NCI-H510A treated with DMSO at 0.1 percent for 48 hours (cell line): Measurements from ENCODE around the gene TMEM54.

ENCODE experiments used
- DNase-seq: peaks from one replicate; lab custom pipeline; 2025; lab: John Stamatoyannopoulos, UW

Gene TMEM54

DNA sequence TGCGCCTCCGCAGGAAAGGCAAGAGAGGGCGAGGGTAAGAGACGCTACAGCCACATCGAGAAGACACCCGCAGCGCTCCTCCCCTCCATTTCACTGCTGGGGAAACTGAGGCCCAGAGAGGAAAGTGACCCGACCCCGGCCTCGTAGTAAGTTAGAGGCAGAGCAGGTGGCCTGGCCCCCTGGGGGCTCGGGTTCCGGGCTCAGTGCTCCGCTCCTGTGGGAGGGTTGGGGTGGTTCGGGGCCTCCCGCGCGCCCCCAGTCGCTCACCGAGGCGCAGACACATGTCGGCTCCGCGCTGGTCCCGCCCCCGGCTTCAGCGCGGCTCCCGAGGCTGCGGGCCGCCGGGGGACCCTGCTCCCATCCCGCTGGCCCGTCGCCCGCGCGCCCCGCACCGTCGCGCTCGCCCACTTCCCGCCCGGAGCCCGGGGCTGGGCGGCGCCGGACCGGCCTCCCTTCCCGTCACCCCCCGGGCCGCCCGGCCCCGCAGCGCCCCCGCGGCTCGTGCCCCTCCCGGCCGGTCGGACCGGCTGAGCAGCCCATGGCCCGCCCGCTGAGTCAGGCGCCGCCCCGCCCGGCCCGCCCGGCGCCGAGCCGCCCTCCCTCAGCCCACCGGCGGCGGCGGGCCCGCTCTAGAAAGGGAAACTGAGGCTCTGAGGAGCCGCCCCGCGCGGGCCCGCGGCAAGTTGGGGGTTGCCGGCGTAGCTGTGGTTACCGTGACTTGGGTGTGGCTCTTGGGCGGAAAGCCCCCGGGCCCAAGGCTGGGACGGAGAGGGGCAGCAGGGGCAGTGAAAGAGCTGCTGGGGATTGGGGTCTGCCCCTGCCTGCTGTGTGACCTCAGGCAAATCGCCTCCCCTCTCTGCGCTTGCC, at the start of gene TMEM54:
TSS of gene TMEM54 (minus strand) at position 434 of the 867 bp plus-strand sequence. CDS start at position 283, 151 bp downstream.
- peak; percentile 54 for DNase-seq

GRCh38 chr1:32949519-32949918, 48.3 kb upstream of the TMEM54 start:
- DNase-seq, result no peak

- no peak for DNase-seq
These were observed 47.7 kb upstream of the TMEM54 start for GRCh38 chr1:32948905-32949304.

DNA sequence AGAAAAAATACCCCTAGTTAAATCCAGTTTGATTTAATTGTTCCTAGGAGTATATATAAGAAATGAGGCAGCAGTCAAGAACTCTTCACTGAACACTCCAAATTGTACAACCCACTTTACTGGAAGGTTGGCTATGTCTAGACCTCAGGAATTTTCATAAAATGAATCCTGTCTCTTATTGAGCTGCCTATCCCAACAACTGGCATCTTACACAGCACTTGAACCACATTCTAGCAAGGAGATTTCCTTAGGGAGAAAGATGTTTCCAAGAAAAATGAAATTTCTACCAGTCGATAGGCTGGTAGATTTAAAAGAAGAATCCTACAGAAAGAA, 47.2 kb upstream of the TMEM54 start:
- no peak for DNase-seq

GRCh38 chr1:32947669-32948389, 46.6 kb upstream of the TMEM54 start:
- DNase-seq, result no peak

- no peak for DNase-seq
These were observed 45.2 kb upstream of the TMEM54 start for GRCh38 chr1:32946413-32946812.

DNA sequence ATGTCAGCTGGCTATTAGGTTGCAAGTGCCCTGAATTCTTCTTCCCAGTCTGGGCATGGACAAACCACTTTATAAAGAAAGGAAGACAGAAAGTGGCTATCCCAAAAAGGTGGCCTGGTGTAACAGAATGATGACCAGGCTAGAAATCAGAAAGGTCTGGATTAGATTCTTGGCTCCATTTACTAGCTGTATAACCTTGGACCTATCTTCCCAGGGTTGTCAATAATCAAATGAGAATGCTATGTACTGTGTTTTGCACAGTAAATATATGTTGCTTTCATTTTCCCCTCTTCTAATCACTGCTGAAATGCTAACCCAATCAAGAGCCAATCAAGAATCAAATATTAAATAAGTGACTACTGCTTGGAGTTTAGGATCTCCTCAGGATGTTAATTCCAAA, 43.0 kb upstream of the TMEM54 start:
- DNase-seq, result no peak

- DNase-seq, result no peak
These were observed 38.6 kb upstream of the TMEM54 start for GRCh38 chr1:32939655-32940371.

GRCh38 chr1:32937061-32937460, 35.9 kb upstream of the TMEM54 start:
- DNase-seq, result no peak

- DNase-seq, result no peak
These were observed 33.3 kb upstream of the TMEM54 start for GRCh38 chr1:32934535-32934934.

DNA sequence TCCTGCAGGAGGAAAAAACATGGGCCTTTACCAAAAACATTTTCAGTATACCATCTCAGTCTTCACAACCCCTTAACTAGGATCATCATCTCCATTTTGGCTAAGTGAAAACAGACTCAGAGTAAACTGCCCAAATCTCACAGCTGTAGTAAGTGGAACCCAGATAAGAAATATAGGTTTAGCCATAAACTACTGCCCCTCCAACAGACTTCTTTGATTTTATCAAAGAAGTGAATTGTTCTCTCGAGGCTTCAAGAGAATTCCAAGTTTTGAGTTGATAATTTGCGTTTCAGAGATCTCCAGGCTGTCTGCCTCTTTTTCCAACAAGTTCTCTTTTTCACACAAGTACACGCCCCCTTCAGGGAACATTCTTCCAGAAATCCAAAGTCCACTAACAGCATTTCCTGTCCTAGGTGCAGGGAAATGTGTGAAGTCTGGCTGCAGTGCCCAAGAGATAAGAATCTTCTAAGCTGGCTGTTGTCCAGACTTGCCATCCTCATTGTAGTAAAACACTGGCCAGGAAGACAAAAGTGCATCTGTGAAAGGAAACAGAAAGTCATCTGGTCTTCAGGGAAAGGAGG, 32.6 kb upstream of the TMEM54 start:
- DNase-seq, result no peak

- no peak for DNase-seq
These were observed 30.6 kb upstream of the TMEM54 start for GRCh38 chr1:32931760-32932159.

GRCh38 chr1:32929366-32929765, 28.2 kb upstream of the TMEM54 start:
- no peak for DNase-seq

DNA sequence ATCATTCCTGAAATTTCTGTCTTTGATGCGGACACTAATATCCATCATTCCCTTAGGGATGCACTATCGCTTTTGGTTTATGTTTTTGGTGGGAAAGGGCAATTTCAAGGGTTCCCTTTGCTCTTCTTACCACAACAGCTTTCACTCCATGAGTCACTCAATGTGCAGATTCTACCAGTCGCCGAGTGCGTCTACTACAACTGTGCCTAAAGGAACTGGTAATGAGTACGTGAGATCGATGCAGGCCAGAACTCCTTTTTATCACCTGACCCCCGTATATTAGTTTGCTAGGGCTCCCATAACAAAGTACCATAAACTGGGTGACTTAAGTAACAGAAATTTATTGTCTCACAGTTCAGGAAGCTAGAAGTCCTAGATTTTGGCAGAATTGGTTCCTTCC, 27.5 kb upstream of the TMEM54 start:
- no peak for DNase-seq

DNA sequence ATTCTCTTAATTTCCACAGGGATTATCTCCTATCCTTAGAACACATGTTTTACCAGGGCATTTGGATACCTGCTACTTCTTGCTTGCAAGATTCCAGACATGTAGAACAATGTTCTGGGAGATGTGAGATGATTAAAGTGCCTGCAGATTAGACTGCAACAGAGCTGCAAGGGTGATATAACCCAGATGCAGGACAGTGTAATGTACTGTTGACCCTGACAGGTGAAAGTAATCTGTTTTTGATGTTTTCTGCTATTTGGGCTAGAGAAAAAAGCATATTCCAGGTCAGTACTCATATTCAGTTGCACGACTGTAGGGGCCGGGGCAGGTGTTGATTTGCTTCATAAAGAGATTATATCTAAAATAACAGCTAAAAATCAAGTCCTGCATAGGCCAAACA, 27.1 kb upstream of the TMEM54 start:
- DNase-seq, result no peak

DNA sequence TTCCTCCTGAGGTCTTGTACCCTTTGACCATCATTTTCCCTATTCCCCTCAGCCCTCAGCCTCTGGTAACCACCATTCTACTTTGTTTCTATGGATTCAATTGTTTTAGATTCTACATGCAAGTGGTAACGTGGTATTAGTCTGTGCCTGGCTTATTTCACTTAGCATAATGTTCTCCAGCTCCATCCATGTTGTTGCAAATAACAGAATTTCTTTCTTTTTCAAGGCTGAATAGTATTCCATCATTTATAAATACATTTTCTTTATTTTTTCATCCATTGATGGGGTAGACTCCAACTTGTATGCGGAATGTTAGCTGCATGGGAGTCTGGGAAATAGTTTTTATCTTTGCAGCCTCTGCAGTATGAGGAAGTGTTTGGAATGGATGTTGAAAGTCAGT, 26.3 kb upstream of the TMEM54 start:
- DNase-seq, result no peak

DNA sequence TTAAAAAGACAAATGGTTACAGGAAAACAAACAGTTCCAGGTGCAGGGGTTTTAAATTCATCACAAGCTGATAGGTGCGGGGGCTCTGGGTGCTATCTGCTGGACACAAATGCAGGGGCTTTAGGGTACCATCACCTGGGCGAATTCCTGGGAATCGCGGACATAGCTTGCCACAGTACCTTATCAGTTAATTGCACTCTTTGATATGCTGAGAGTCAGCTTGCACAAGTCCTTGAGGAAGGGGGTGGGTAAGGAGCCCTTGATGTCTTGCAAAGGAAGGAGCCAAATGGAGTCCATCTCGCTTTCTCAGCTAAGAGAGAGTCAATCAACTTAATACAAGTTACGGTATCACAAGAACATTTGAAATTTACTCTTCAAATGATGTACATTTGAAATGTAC, 25.4 kb upstream of the TMEM54 start:
- DNase-seq, result no peak

- peak; percentile 58 for DNase-seq
These were observed 24.4 kb upstream of the TMEM54 start for GRCh38 chr1:32925403-32926162.

GRCh38 chr1:32924881-32925344, 23.7 kb upstream of the TMEM54 start:
- no peak for DNase-seq

DNA sequence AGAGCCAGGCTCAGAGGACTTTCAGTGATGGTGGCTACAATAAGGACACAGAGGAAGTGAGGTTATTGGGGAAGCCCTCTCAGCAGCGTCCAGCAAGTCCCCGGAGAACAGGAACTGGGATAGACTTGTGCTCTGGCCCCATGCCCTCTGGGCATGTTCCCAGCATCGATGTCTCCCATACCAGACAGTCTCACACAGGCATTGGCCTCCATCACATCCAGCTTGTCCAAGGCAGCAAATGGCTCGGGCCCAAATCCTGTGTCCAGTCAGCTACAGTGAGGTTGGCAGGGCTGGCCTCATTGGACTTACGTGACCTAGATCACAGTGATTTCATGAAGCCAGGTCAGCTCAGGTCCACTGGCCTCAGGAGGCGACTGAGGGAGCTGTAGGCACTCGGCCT, 19.6 kb upstream of the TMEM54 start:
- no peak for DNase-seq
